ENCODE results near the gene BCAP29.

BCAP29 gene

GRCh38 chr7:107591421-107591820 lies 11.4 kb downstream of the BCAP29 start:
- no peak for DNase-seq (ENCODE audit: low read depth in 1 of 2, low spot score in 1 of 2)
- no peak for TF ChIP-seq JUND (IDR thresholded peaks at IDR 0.05; ENCODE audit: low read depth)
- in situ Hi-C loops (cut with HindIII; ENCODE audit: low pct_unique_long_range_greater_than_20kb, low sequenced_read_pairs): no loop called here

GRCh38 chr7:107592361-107593024 lies 12.4 kb downstream of the BCAP29 start:
- no peak for TF ChIP-seq JUND (IDR thresholded peaks at IDR 0.05; ENCODE audit: low read depth)
- DNase-seq (ENCODE audit: low read depth in 1 of 2, low spot score in 1 of 2): no peak
- in situ Hi-C loops (cut with HindIII; ENCODE audit: low pct_unique_long_range_greater_than_20kb, low sequenced_read_pairs): no loop called here

GRCh38 chr7:107593025-107593410 lies 13.0 kb downstream of the BCAP29 start:
- no peak for TF ChIP-seq JUND (IDR thresholded peaks at IDR 0.05; ENCODE audit: low read depth)
- in situ Hi-C loops (cut with HindIII; ENCODE audit: low pct_unique_long_range_greater_than_20kb, low sequenced_read_pairs): no loop called here

GRCh38 chr7:107594961-107595737 lies 15.1 kb downstream of the BCAP29 start:
- in situ Hi-C loops (cut with HindIII; ENCODE audit: low pct_unique_long_range_greater_than_20kb, low sequenced_read_pairs): no loop called here
- peak in 1 of 2 experiments; percentile 21 for DNase-seq (ENCODE audit: low read depth in 1 of 2, low spot score in 1 of 2)
- no peak for TF ChIP-seq JUND (IDR thresholded peaks at IDR 0.05; ENCODE audit: low read depth)

More at GRCh38 chr7:107593025-107593410, 13.0 kb downstream of the BCAP29 start:
- no peak for DNase-seq (ENCODE audit: low read depth in 1 of 2, low spot score in 1 of 2)

- in situ Hi-C loops (cut with HindIII; ENCODE audit: low pct_unique_long_range_greater_than_20kb, low sequenced_read_pairs): no loop called here
- no peak for TF ChIP-seq JUND (IDR thresholded peaks at IDR 0.05; ENCODE audit: low read depth)
- no peak for DNase-seq (ENCODE audit: low read depth in 1 of 2, low spot score in 1 of 2)
These were observed 17.0 kb downstream of the BCAP29 start for GRCh38 chr7:107596881-107597581.

- in situ Hi-C loops (cut with HindIII; ENCODE audit: low pct_unique_long_range_greater_than_20kb, low sequenced_read_pairs): no loop called here
These were observed 17.5 kb downstream of the BCAP29 start for GRCh38 chr7:107597582-107597916.

GRCh38 chr7:107597953-107598352 lies 17.9 kb downstream of the BCAP29 start:
- TF ChIP-seq JUND (IDR thresholded peaks at IDR 0.05; ENCODE audit: low read depth): no peak
- no peak for DNase-seq (ENCODE audit: low read depth in 1 of 2, low spot score in 1 of 2)
- in situ Hi-C loops (cut with HindIII; ENCODE audit: low pct_unique_long_range_greater_than_20kb, low sequenced_read_pairs): no loop called here

More at GRCh38 chr7:107597582-107597916, 17.5 kb downstream of the BCAP29 start:
- TF ChIP-seq JUND (IDR thresholded peaks at IDR 0.05; ENCODE audit: low read depth): no peak
- DNase-seq (ENCODE audit: low read depth in 1 of 2, low spot score in 1 of 2): no peak

- TF ChIP-seq JUND (IDR thresholded peaks at IDR 0.05; ENCODE audit: low read depth): no peak
- no peak for DNase-seq (ENCODE audit: low read depth in 1 of 2, low spot score in 1 of 2)
- in situ Hi-C loops (cut with HindIII; ENCODE audit: low pct_unique_long_range_greater_than_20kb, low sequenced_read_pairs): no loop called here
These were observed 19.2 kb downstream of the BCAP29 start for GRCh38 chr7:107599262-107599661.

GRCh38 chr7:107600816-107601215 lies 20.8 kb downstream of the BCAP29 start:
- in situ Hi-C loops (cut with HindIII; ENCODE audit: low pct_unique_long_range_greater_than_20kb, low sequenced_read_pairs): no loop called here
- no peak for DNase-seq (ENCODE audit: low read depth in 1 of 2, low spot score in 1 of 2)

GRCh38 chr7:107605218-107605815 lies 25.3 kb downstream of the BCAP29 start:
- no peak for DNase-seq (ENCODE audit: low read depth in 1 of 2, low spot score in 1 of 2)
- in situ Hi-C loops (cut with HindIII; ENCODE audit: low pct_unique_long_range_greater_than_20kb, low sequenced_read_pairs): no loop called here
- no peak for TF ChIP-seq JUND (IDR thresholded peaks at IDR 0.05; ENCODE audit: low read depth)

More at GRCh38 chr7:107600816-107601215, 20.8 kb downstream of the BCAP29 start:
- no peak for TF ChIP-seq JUND (IDR thresholded peaks at IDR 0.05; ENCODE audit: low read depth)

- in situ Hi-C loops (cut with HindIII; ENCODE audit: low pct_unique_long_range_greater_than_20kb, low sequenced_read_pairs): no loop called here
- no peak for DNase-seq (ENCODE audit: low read depth in 1 of 2, low spot score in 1 of 2)
- no peak for TF ChIP-seq JUND (IDR thresholded peaks at IDR 0.05; ENCODE audit: low read depth)
These were observed 26.3 kb downstream of the BCAP29 start for GRCh38 chr7:107606303-107606702.

- no peak for TF ChIP-seq JUND (IDR thresholded peaks at IDR 0.05; ENCODE audit: low read depth)
- no peak for DNase-seq (ENCODE audit: low read depth in 1 of 2, low spot score in 1 of 2)
- in situ Hi-C loops (cut with HindIII; ENCODE audit: low pct_unique_long_range_greater_than_20kb, low sequenced_read_pairs): no loop called here
These were observed 29.8 kb downstream of the BCAP29 start for GRCh38 chr7:107609811-107610261.
